Measurements from ENCODE around the gene UNC13D. TPM values are rescaled to one million over a fixed set of nuclear protein-coding genes. Genes with fewer than 3 reads are reported as not detected.

The UNC13D gene
- total and polyA plus RNA-seq, 9 of the 15 experiments (the other 6 are each of a cell fraction or from before 2014, with no cell fraction given): 0.86 to 244 (median 69.2) TPM

DNA sequence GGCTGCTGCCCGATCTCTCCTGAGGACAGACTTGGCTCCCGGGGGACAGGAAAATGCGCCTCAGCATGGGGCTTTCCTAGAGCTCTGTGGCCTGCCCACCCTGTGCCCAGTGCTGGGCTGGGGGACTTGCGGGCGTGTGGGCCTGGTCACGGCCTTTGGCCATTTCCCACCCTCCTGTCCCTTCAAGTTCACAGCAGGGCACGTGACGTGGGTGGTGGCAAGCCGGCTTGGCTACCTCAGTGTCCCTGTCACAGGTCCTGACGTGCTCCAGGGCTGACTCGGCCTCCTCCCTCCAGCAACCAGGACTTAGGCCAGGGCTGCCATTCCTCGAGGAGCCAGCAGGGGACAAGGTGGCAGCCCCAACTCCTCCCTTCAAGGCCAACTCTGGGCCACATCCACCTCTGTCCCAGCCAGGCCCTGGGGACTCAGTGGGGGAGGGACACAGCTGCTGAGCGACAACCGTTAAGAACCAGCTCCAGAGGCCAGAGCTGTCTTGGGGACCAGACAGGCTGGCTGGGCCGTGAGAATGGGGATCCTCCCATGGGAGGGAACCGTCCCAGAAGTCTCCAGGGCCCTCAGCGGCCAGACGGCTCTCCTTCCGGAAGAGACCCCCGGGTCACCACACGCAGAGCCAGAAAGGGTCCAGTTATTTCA lies 981 bp upstream of the UNC13D start (continued):
- TF ChIP-seq ZNF561 (CRISPR knock-in tag; conservative IDR thresholded peaks at IDR 0.05): no peak
- no peak for TF ChIP-seq BCL6 (CRISPR knock-in tag; IDR thresholded peaks at IDR 0.05)
- peak; percentile 53; the same call in 1 of the 2 replicates for TF ChIP-seq DPF2 (IDR thresholded peaks at IDR 0.05)
- no peak for TF ChIP-seq ZNF324 (CRISPR knock-in tag; IDR thresholded peaks at IDR 0.05)
- TF ChIP-seq CEBPG (CRISPR knock-in tag; IDR thresholded peaks at IDR 0.05): no peak
- TF ChIP-seq CEBPG (tag; conservative IDR thresholded peaks at IDR 0.05 in 1 of 2, IDR thresholded peaks at IDR 0.05 in 1 of 2): no peak
- TF ChIP-seq MAFG (tag; conservative IDR thresholded peaks at IDR 0.05): no peak
- TF ChIP-seq ZSCAN29 (IDR thresholded peaks at IDR 0.05): no peak
- 0 out of 4 replicates have a peak, but pooled peaks of 1 of the 2 experiments have one; percentile 60 for TF ChIP-seq ARNT (IDR thresholded peaks at IDR 0.05)
- no peak; the same call in 1 of the 2 replicates for TF ChIP-seq JUN (IDR thresholded peaks at IDR 0.05; ENCODE audit: borderline replicate concordance, low read depth, low read length)
- TF ChIP-seq JUN (CRISPR knock-in tag; IDR thresholded peaks at IDR 0.05; ENCODE audit: borderline replicate concordance): no peak
- no peak for TF ChIP-seq XRCC3 (IDR thresholded peaks at IDR 0.05)
- TF ChIP-seq TCF7 (IDR thresholded peaks at IDR 0.05; ENCODE audit: borderline replicate concordance): peak; percentile 50
- TF ChIP-seq NBN (IDR thresholded peaks at IDR 0.05; ENCODE audit: low read depth): peak; percentile 94
- peak; percentile 37; the same call in 1 of the 2 replicates for TF ChIP-seq SREBF2 (CRISPR knock-in tag; IDR thresholded peaks at IDR 0.05)
- TF ChIP-seq NUFIP1 (IDR thresholded peaks at IDR 0.05; ENCODE audit: partially characterized antibody): no peak
- no peak for TF ChIP-seq CAMTA2 (CRISPR knock-in tag; conservative IDR thresholded peaks at IDR 0.05)
- no peak for TF ChIP-seq ZNF140 (CRISPR knock-in tag; IDR thresholded peaks at IDR 0.05)
- TF ChIP-seq, protein P1, sequence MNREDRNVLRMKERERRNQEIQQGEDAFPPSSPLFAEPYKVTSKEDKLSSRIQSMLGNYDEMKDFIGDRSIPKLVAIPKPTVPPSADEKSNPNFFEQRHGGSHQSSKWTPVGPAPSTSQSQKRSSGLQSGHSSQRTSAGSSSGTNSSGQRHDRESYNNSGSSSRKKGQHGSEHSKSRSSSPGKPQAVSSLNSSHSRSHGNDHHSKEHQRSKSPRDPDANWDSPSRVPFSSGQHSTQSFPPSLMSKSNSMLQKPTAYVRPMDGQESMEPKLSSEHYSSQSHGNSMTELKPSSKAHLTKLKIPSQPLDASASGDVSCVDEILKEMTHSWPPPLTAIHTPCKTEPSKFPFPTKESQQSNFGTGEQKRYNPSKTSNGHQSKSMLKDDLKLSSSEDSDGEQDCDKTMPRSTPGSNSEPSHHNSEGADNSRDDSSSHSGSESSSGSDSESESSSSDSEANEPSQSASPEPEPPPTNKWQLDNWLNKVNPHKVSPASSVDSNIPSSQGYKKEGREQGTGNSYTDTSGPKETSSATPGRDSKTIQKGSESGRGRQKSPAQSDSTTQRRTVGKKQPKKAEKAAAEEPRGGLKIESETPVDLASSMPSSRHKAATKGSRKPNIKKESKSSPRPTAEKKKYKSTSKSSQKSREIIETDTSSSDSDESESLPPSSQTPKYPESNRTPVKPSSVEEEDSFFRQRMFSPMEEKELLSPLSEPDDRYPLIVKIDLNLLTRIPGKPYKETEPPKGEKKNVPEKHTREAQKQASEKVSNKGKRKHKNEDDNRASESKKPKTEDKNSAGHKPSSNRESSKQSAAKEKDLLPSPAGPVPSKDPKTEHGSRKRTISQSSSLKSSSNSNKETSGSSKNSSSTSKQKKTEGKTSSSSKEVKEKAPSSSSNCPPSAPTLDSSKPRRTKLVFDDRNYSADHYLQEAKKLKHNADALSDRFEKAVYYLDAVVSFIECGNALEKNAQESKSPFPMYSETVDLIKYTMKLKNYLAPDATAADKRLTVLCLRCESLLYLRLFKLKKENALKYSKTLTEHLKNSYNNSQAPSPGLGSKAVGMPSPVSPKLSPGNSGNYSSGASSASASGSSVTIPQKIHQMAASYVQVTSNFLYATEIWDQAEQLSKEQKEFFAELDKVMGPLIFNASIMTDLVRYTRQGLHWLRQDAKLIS (CRISPR knock-in tag; IDR thresholded peaks at IDR 0.05): no peak
- no peak for TF ChIP-seq ZNF431 (CRISPR knock-in tag; IDR thresholded peaks at IDR 0.05)
- TF ChIP-seq CBFB (CRISPR knock-in tag; IDR thresholded peaks at IDR 0.05): peak; percentile 83; the same call in 1 of the 2 replicates
- no peak for TF ChIP-seq NFYB (IDR thresholded peaks at IDR 0.05; ENCODE audit: extremely low read depth, insufficient read length)
- TF ChIP-seq SNIP1 (IDR thresholded peaks at IDR 0.05; ENCODE audit: low read depth): no peak
- 0 out of 2 replicates have a peak, but pooled peaks have one; percentile 48 for TF ChIP-seq TEAD4 (IDR thresholded peaks at IDR 0.05; ENCODE audit: low read length)
- no peak for TF ChIP-seq TEAD4 (CRISPR knock-in tag; IDR thresholded peaks at IDR 0.05; ENCODE audit: borderline replicate concordance)
- no peak for TF ChIP-seq HEY1 (CRISPR knock-in tag; IDR thresholded peaks at IDR 0.05; ENCODE audit: borderline replicate concordance)
- peak; percentile 31; the same call in 1 of the 2 replicates for TF ChIP-seq GATAD2A (IDR thresholded peaks at IDR 0.05)
- TF ChIP-seq, protein P2, sequence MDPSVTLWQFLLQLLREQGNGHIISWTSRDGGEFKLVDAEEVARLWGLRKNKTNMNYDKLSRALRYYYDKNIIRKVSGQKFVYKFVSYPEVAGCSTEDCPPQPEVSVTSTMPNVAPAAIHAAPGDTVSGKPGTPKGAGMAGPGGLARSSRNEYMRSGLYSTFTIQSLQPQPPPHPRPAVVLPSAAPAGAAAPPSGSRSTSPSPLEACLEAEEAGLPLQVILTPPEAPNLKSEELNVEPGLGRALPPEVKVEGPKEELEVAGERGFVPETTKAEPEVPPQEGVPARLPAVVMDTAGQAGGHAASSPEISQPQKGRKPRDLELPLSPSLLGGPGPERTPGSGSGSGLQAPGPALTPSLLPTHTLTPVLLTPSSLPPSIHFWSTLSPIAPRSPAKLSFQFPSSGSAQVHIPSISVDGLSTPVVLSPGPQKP (CRISPR knock-in tag; IDR thresholded peaks at IDR 0.05): no peak
- no peak for TF ChIP-seq ZNF668 (CRISPR knock-in tag; IDR thresholded peaks at IDR 0.05)
